GM12878 (cell line): ENCODE results near the gene CSE1L. TPM values are rescaled to one million over a fixed set of nuclear protein-coding genes. Genes with fewer than 3 reads are reported as not detected.
A peak's percentile ranks its signal among the peaks of the same experiment; 100 is the strongest.
"Not testable (repeated sequence)": the region's sequence is repeated elsewhere in the genome, so short reads cannot be mapped to it uniquely, and the experiment has no call there.

Experiments used
- ATAC-seq: fragments of 200-7000 bp; cut with Tn5 transposase; 3 replicates; pipeline ENCODE4 v1.9.1; 2020; ENCODE audit warnings: mild to moderate bottlenecking, moderate library complexity
- BruUV-seq: library from RNA; stranded (reverse); fragments of 400-500 nt; replicated peaks from 2 replicates; lab custom pipeline; 2021; lab: Mats Ljungman, UMichigan
- CTCF ChIA-PET: fragments of 300-600 bp; sonication (Branson Sonifier 250); formaldehyde crosslinking; extraction: SDS; loops from one replicate; lab custom pipeline; 2021; ENCODE audit warnings: inconsistent platforms; lab: Yijun Ruan, JAX
- POLR2A ChIA-PET: fragments of 350-600 bp; formaldehyde crosslinking; extraction: SDS; loops from one replicate; lab custom pipeline; 2021; ENCODE audit warnings: inconsistent platforms; lab: Charles Lee
- RAD21 ChIA-PET: fragments of 300-600 bp; sonication (Branson Sonifier 250); formaldehyde crosslinking; loops from one replicate; lab custom pipeline; 2023; ENCODE audit warnings: antibody characterized with exemption; ENCODE audit not compliant: unreplicated experiment; lab: Charles Lee
- SMC1A ChIA-PET: fragments of 300-600 bp; sonication (Branson Sonifier 250); formaldehyde crosslinking; loops from one replicate; lab custom pipeline; 2023; ENCODE audit not compliant: unreplicated experiment, uncharacterized antibody; lab: Charles Lee
- DNase-seq: peaks from one replicate; pipeline ENCODE4 v3.0.0-alpha.2; 2011; ENCODE audit warnings: low read depth, low spot score
- FAIRE-seq: peaks from 3 replicates; lab custom pipeline; 2011; peaks lifted over from hg19 to GRCh38; lab: Jason Lieb, UNC
- H2AFZ ChIP-seq: 2 replicates; pipeline ENCODE4 v1.6.0; 2011; ENCODE audit warnings: low read depth, low read length, control low read depth; ENCODE audit not compliant: control insufficient read depth
- H3K27ac ChIP-seq: 2 replicates; pipeline ENCODE4 v1.5.1; 2011; ENCODE audit warnings: control low read depth; ENCODE audit not compliant: control insufficient read depth, insufficient read depth
- H3K27me3 ChIP-seq, 2 experiments: replicated peaks in 1 of 2; 2 replicates each; pipeline versions ENCODE4 v1.6.0 to v1.6.1; 2011; ENCODE audit warnings: low read length in 1 of 2; ENCODE audit not compliant: control insufficient read depth in 2 of 2, insufficient read depth in 2 of 2
- H3K36me3 ChIP-seq, 2 experiments: 2 replicates each; pipeline ENCODE4 v1.5.1; 2011; ENCODE audit warnings: low read length in 1 of 2; ENCODE audit not compliant: control insufficient read depth in 2 of 2, insufficient read depth in 2 of 2
- H3K4me1 ChIP-seq: 2 replicates; pipeline ENCODE4 v1.6.1; 2011; ENCODE audit warnings: mild to moderate bottlenecking, low read length, moderate library complexity, mixed read lengths; ENCODE audit not compliant: control insufficient read depth, insufficient read depth
- H3K4me2 ChIP-seq: 2 replicates; pipeline ENCODE4 v1.6.0; 2011; ENCODE audit warnings: control low read depth; ENCODE audit not compliant: control insufficient read depth, insufficient read depth
- H3K4me3 ChIP-seq: fragments of 200-600 bp; sonication (generic); 2 replicates; pipeline ENCODE4 v1.5.1; 2016
- H3K79me2 ChIP-seq: 2 replicates; pipeline ENCODE4 v1.6.0; 2011; ENCODE audit warnings: low read length; ENCODE audit not compliant: control insufficient read depth, insufficient read depth
- H3K9ac ChIP-seq: 2 replicates; pipeline ENCODE4 v1.8.0; 2011; ENCODE audit warnings: low read length, control low read depth, mixed read lengths; ENCODE audit not compliant: control insufficient read depth, insufficient read depth
- H3K9me3 ChIP-seq: replicated peaks from 3 replicates; pipeline ENCODE4 v1.5.1; 2011; ENCODE audit warnings: mild to moderate bottlenecking, low read length; ENCODE audit not compliant: control insufficient read depth, insufficient read depth
- H4K20me1 ChIP-seq: 2 replicates; pipeline ENCODE4 v1.6.0; 2011; ENCODE audit not compliant: control insufficient read depth, insufficient read depth
- REST ChIP-seq: IDR thresholded peaks from 2 replicates; pipeline ENCODE4 v1.6.1; 2012; ENCODE audit warnings: mild to moderate bottlenecking, low read depth, low read length
- WGBS: methylation state at CpG from one replicate; pipeline ENCODE4 v1.1.6; 2016; ENCODE audit warnings: low lambda C conversion rate; ENCODE audit not compliant: insufficient replicate concordance, insufficient coverage; ENCODE audit errors: missing lambda C conversion rate; 5-methylcytosine and 5-hydroxymethylcytosine counted together
- in situ Hi-C: fragments of 300-500 bp; cut with MboI; formaldehyde crosslinking; loops from 9 replicates; pipeline ENCODE4 v1.14.3; 2018; ENCODE audit warnings: mixed read lengths
- intact Hi-C: fragments of 100-400 bp; cut with micrococcal nuclease; formaldehyde crosslinking; loops from one replicate; pipeline ENCODE4 v1.14.2; 2022; ENCODE audit not compliant: unreplicated experiment
- polyA plus RNA-seq, 11 experiments: library from polyadenylated mRNA; depleted of rRNA in 4 of 11; unstranded in 6 of 11; stranded (reverse) in 5 of 11; fragments of >200 nt; fragmentation: Nextera tagmentation in 4 of 11; fragmentation: Illumina TruSeq in 1 of 11; extraction: Ambion mirVana in 4 of 11; extraction: Trizol in 1 of 11; gene quantifications; 1 replicate in 1 of 11; 2 replicates in 10 of 11; pipeline versions ENCODE4 v1.2.1 to v1.2.3, GENCODE V29; 2011 to 2016; ENCODE audit warnings: inconsistent platforms in 2 of 11, missing spikeins in 2 of 11, low read depth in 1 of 11
- total RNA-seq, 4 experiments: library from RNA; depleted of rRNA in 3 of 4; stranded (reverse); fragments of >200 nt in 3 of 4; fragmentation: Illumina TruSeq in 1 of 4; extraction: Trizol in 1 of 4; gene quantifications; 2 replicates each; pipeline versions ENCODE4 v1.2.1 to v1.2.3, GENCODE V29; 2013 to 2021

The CSE1L gene
- total and polyA plus RNA-seq, 10 of the 15 experiments (the other 5 are each of a cell fraction or from before 2014, with no cell fraction given), result 72.4 to 213 (median 117) TPM

GRCh38 chr20:49134797-49135196, 88.7 kb downstream of the CSE1L start:
- H3K27me3 ChIP-seq, FAIRE-seq, intact Hi-C loops, H3K4me2 ChIP-seq, H3K79me2 ChIP-seq, H3K9ac ChIP-seq, H3K4me3 ChIP-seq, H3K4me1 ChIP-seq, BruUV-seq, H3K27ac ChIP-seq, H2AFZ ChIP-seq, H3K9me3 ChIP-seq, DNase-seq, ATAC-seq, H4K20me1 ChIP-seq: not testable (repeated sequence)
- ChIA-PET RAD21 (interaction anchor here (1.0 to 4.4 kb wide), 2 partner anchors 50 to 82 kb away, joined by 4 to 79 read pairs; partner anchors contain the start of gene DDX27), POLR2A (interaction anchor here (0.6 to 1.5 kb wide), 4 partner anchors 10 to 82 kb away, joined by 3 to 4 read pairs (median 4); no protein-coding TSS in a partner anchor), SMC1A (interaction anchor here (0.6 to 3.0 kb wide), 8 partner anchors 30 to 211 kb away, joined by 3 to 65 read pairs (median 3); partner anchors contain the start of gene DDX27), CTCF (interaction anchor here (0.6 to 9.3 kb wide), 5 partner anchors 31 to 77 kb away, joined by 3 to 333 read pairs (median 27); no protein-coding TSS in a partner anchor)
- WGBS, result 86% methylated on average over 8 of the region's 8 CpGs
- TF ChIP-seq REST, result peak; percentile 11; the same call in 1 of the 2 replicates
- in situ Hi-C loops, result loop anchor here (5.0 kb wide), 1 partner anchor 83 kb away; the partner anchor contains the start of gene DDX27
- H3K36me3 ChIP-seq, result peaks cover 9 to 28% of the 10 kb centered on the region in 2 experiments
